GM21619 (cell line): ENCODE measurements around the gene DEFB132.
"Not testable (repeated sequence)": the region's sequence is repeated elsewhere in the genome, so short reads cannot be mapped to it uniquely, and the experiment has no call there.

Experiments
- ATAC-seq: cut with Tn5 transposase; IDR thresholded peaks from one replicate; pipeline ENCODE4 v1.9.1; 2021; ENCODE audit not compliant: unreplicated experiment

Gene DEFB132

GRCh38 chr20:257419-257818 lies at the start of gene DEFB132:
TSS of gene DEFB132 (plus strand) at chr20:257724. CDS start at chr20:257779, 55 bp downstream.
- no peak for ATAC-seq

- no peak for ATAC-seq
Observed at GRCh38 chr20:208942-209566, 48.5 kb upstream of the DEFB132 start.

GRCh38 chr20:210809-211502 lies 46.6 kb upstream of the DEFB132 start:
- no peak for ATAC-seq

GRCh38 chr20:214383-214782 lies 43.1 kb upstream of the DEFB132 start:
- no peak for ATAC-seq

- ATAC-seq, result no peak
Observed at GRCh38 chr20:215796-216195, 41.7 kb upstream of the DEFB132 start.

- no peak for ATAC-seq
Observed at GRCh38 chr20:217266-217665, 40.3 kb upstream of the DEFB132 start.

GRCh38 chr20:219290-220115 lies 38.0 kb upstream of the DEFB132 start:
- ATAC-seq, result no peak

GRCh38 chr20:221258-221830 lies 36.2 kb upstream of the DEFB132 start:
- no peak for ATAC-seq

- ATAC-seq, result not testable (repeated sequence)
Observed at GRCh38 chr20:225879-226278, 31.6 kb upstream of the DEFB132 start.

GRCh38 chr20:226958-227357 lies 30.6 kb upstream of the DEFB132 start, which contains the start of gene DEFB129:
TSS of gene DEFB129 (plus strand) at chr20:227258. CDS start at chr20:227289, 31 bp downstream.
- ATAC-seq, result no peak

- ATAC-seq, result no peak
Observed at GRCh38 chr20:227439-228105, 30.0 kb upstream of the DEFB132 start.

GRCh38 chr20:235891-236290 lies 21.6 kb upstream of the DEFB132 start:
- ATAC-seq, result no peak

- no peak for ATAC-seq
Observed at GRCh38 chr20:237489-237888, 20.0 kb upstream of the DEFB132 start.

- no peak for ATAC-seq
Observed at GRCh38 chr20:237929-238328, 19.6 kb upstream of the DEFB132 start.

- no peak for ATAC-seq
Observed at GRCh38 chr20:242905-243304, 14.6 kb upstream of the DEFB132 start.

- ATAC-seq, result no peak
Observed at GRCh38 chr20:251354-251753, 6.2 kb upstream of the DEFB132 start.

GRCh38 chr20:252801-253200 lies 4.7 kb upstream of the DEFB132 start:
- no peak for ATAC-seq

- not testable (repeated sequence) for ATAC-seq
Observed at GRCh38 chr20:253447-253846, 4.1 kb upstream of the DEFB132 start.

GRCh38 chr20:258269-258858 lies 840 bp downstream of the DEFB132 start:
- no peak for ATAC-seq

- no peak for ATAC-seq
Observed at GRCh38 chr20:258963-259362, 1.4 kb downstream of the DEFB132 start.
